ENCODE results near the gene BMP4.

DNA sequence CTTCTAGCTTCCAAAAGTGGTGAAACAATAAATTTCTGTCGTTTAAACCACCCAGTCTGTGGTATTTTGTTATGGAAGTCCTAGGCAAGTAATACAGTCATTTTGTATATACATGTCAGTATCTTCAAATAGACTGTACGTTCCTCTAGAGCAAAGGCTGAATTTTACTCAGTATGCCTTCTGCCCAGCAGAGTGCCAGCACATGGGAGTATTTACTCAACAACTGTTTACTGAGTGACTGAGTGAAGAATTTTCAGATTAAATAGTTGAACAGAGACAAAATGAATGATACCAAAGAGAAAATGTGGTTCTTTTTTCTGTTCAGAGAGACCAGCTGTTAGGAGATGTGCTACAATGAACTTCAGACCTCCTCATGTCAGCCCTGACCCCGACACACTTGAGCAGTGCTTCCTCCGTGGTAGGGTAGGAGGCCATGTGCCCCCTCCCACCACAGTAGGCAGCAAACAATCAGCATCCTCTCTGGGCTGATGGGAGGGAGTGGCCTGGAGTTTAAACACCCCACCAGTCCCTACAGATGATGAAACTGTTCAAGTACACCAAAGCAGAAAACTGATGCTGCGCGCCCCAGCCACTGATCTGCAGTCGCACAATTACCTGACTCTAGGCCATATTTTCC, 21.7 kb downstream of the BMP4 start:
- TF ChIP-seq, protein P1, sequence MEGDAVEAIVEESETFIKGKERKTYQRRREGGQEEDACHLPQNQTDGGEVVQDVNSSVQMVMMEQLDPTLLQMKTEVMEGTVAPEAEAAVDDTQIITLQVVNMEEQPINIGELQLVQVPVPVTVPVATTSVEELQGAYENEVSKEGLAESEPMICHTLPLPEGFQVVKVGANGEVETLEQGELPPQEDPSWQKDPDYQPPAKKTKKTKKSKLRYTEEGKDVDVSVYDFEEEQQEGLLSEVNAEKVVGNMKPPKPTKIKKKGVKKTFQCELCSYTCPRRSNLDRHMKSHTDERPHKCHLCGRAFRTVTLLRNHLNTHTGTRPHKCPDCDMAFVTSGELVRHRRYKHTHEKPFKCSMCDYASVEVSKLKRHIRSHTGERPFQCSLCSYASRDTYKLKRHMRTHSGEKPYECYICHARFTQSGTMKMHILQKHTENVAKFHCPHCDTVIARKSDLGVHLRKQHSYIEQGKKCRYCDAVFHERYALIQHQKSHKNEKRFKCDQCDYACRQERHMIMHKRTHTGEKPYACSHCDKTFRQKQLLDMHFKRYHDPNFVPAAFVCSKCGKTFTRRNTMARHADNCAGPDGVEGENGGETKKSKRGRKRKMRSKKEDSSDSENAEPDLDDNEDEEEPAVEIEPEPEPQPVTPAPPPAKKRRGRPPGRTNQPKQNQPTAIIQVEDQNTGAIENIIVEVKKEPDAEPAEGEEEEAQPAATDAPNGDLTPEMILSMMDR (IDR thresholded peaks at IDR 0.05), result no peak
- TF ChIP-seq POLR2A (IDR thresholded peaks at IDR 0.05), result no peak
